Lower leg skin (tissue), 3 donors: ENCODE results near the gene RTN4RL1.

Source experiments
- CTCF ChIP-seq, 3 donors: fragments of 450-650 bp; IDR thresholded peaks; one replicate each; pipeline ENCODE4 v1.5.1; 2016; ENCODE audit warnings: antibody characterized with exemption in 3 of 3, mild to moderate bottlenecking in 3 of 3, moderate library complexity in 2 of 3
- POLR2A ChIP-seq, 2 donors: fragments of 450-650 bp; IDR thresholded peaks; one replicate each; pipeline ENCODE4 v1.6.1; 2016 to 2017; ENCODE audit warnings: antibody characterized with exemption in 2 of 2, mild to moderate bottlenecking in 1 of 2, moderate library complexity in 1 of 2

GRCh38 chr17:1916963-1917715 is 108.0 kb downstream of the RTN4RL1 start:
- TF ChIP-seq CTCF (IDR thresholded peaks at IDR 0.05) (no peak), POLR2A (IDR thresholded peaks at IDR 0.05) (no peak)
